Neural cell (in vitro differentiated cells): Measurements from ENCODE around the gene NR1H4. TPM values are rescaled to one million over a fixed set of nuclear protein-coding genes. Genes with fewer than 3 reads are reported as not detected.

Experiments
- H2AFZ ChIP-seq: fragments of 200-600, 300-800 bp; sonication (generic), shearing (Covaris generic); 2 replicates; pipeline ENCODE4 v1.6.0; 2014; ENCODE audit warnings: low read depth, mild to moderate bottlenecking, antibody characterized with exemption, low read length, moderate library complexity
- H3F3A ChIP-seq: fragments of 200-600 bp; shearing (Covaris generic); 2 replicates; pipeline ENCODE4 v1.6.1; 2016; ENCODE audit warnings: mild to moderate bottlenecking, moderate library complexity, mixed read lengths, antibody characterized with exemption, low read length; ENCODE audit not compliant: insufficient read depth, poor library complexity, severe bottlenecking
- H3K27ac ChIP-seq: fragments of 200-600, 300-800 bp; sonication (generic), shearing (Covaris generic); 2 replicates; pipeline ENCODE4 v1.5.1; 2014; ENCODE audit warnings: mild to moderate bottlenecking, low read length, moderate library complexity
- H3K27me3 ChIP-seq: fragments of 300-800, 200-600 bp; sonication (generic), shearing (Covaris generic); 2 replicates; pipeline ENCODE4 v1.6.0; 2014; ENCODE audit warnings: mild to moderate bottlenecking, low read depth, low read length, moderate library complexity; ENCODE audit not compliant: insufficient read depth
- H3K36me3 ChIP-seq: fragments of 300-800, 200-600 bp; sonication (generic), shearing (Covaris generic); 2 replicates; pipeline ENCODE4 v1.5.1; 2014; ENCODE audit warnings: mild to moderate bottlenecking, antibody characterized with exemption, low read length, moderate library complexity; ENCODE audit not compliant: insufficient read depth
- H3K4me2 ChIP-seq: fragments of 300-800, 200-600 bp; sonication (generic), shearing (Covaris generic); 2 replicates; pipeline ENCODE4 v1.6.0; 2014; ENCODE audit warnings: mild to moderate bottlenecking, low read length
- H3K4me3 ChIP-seq: fragments of 300-800, 200-600 bp; sonication (generic), shearing (Covaris generic); 2 replicates; pipeline ENCODE4 v1.5.1; 2014; ENCODE audit warnings: mild to moderate bottlenecking, low read length, moderate library complexity
- H3K79me2 ChIP-seq: fragments of 200-600 bp; shearing (Covaris generic); replicated peaks from 2 replicates; pipeline ENCODE4 v1.6.0; 2014; ENCODE audit warnings: mild to moderate bottlenecking, low read length, moderate library complexity; ENCODE audit not compliant: insufficient read depth
- H3K9ac ChIP-seq: fragments of 300-800, 200-600 bp; sonication (generic), shearing (Covaris generic); 2 replicates; pipeline ENCODE4 v1.6.1; 2016; ENCODE audit warnings: mild to moderate bottlenecking, low read length, mixed read lengths
- H3K9me2 ChIP-seq: fragments of 200-600 bp; shearing (Covaris generic); 2 replicates; pipeline ENCODE4 v1.6.1; 2016; ENCODE audit warnings: mild to moderate bottlenecking, low read length, mixed read lengths; ENCODE audit not compliant: insufficient read depth
- H3K9me3 ChIP-seq: fragments of 200-600, 300-800 bp; sonication (generic), shearing (Covaris generic); 2 replicates; pipeline ENCODE4 v1.6.1; 2016; ENCODE audit warnings: mild to moderate bottlenecking, mixed run types, low read length, moderate library complexity, mixed read lengths
- H4K20me1 ChIP-seq: fragments of 200-600 bp; shearing (Covaris generic); 2 replicates; pipeline ENCODE4 v1.6.1; 2016; ENCODE audit warnings: mild to moderate bottlenecking, mixed run types; ENCODE audit not compliant: insufficient read depth
- CTCF ChIP-seq: fragments of 450-650 bp; IDR thresholded peaks from 2 replicates; pipeline ENCODE4 v1.5.1; 2014; ENCODE audit warnings: antibody characterized with exemption, mild to moderate bottlenecking, moderate library complexity; ENCODE audit not compliant: poor library complexity, severe bottlenecking
- EP300 ChIP-seq: fragments of 450-650 bp; conservative IDR thresholded peaks from 2 replicates; pipeline ENCODE4 v1.6.1; 2014; ENCODE audit warnings: antibody characterized with exemption, mild to moderate bottlenecking, moderate library complexity; ENCODE audit not compliant: poor library complexity, severe bottlenecking
- EZH2 ChIP-seq: fragments of 200-600, 300-800 bp; shearing (Covaris generic), sonication (generic); IDR thresholded peaks from 2 replicates; pipeline ENCODE4 v1.6.1; 2014; ENCODE audit warnings: antibody characterized with exemption, low read length, borderline replicate concordance, mild to moderate bottlenecking; ENCODE audit not compliant: insufficient read depth, poor library complexity, severe bottlenecking
- MXI1 ChIP-seq: fragments of 450-650 bp; conservative IDR thresholded peaks from 2 replicates; pipeline ENCODE4 v1.6.1; 2014; ENCODE audit warnings: antibody characterized with exemption, mild to moderate bottlenecking; ENCODE audit not compliant: poor library complexity, severe bottlenecking
- POLR2AphosphoS5 ChIP-seq: IDR thresholded peaks from 2 replicates; pipeline ENCODE4 v1.6.1; 2012
- RAD21 ChIP-seq: fragments of 450-650 bp; conservative IDR thresholded peaks from 2 replicates; pipeline ENCODE4 v1.6.1; 2014; ENCODE audit warnings: antibody characterized with exemption, mild to moderate bottlenecking, moderate library complexity
- REST ChIP-seq: IDR thresholded peaks from 2 replicates; pipeline ENCODE4 v1.6.1; 2012; ENCODE audit warnings: borderline replicate concordance
- SMC3 ChIP-seq: fragments of 450-650 bp; conservative IDR thresholded peaks from 2 replicates; pipeline ENCODE4 v1.6.1; 2014; ENCODE audit warnings: antibody characterized with exemption, mild to moderate bottlenecking, moderate library complexity; ENCODE audit not compliant: poor library complexity
- TAF1 ChIP-seq: IDR thresholded peaks from 2 replicates; pipeline ENCODE4 v1.6.1; 2012; ENCODE audit warnings: low read depth
- polyA plus RNA-seq: library from polyadenylated mRNA; depleted of rRNA; stranded (reverse); fragments of >200 nt; gene quantifications from 2 replicates; pipeline ENCODE4 v1.2.3, GENCODE V29; 2014

Gene NR1H4
- polyA plus RNA-seq, 1 donor from 2014 or later: not detected

- Histone ChIP-seq H3F3A (no peaks in the 10 kb centered on the region), H3K9ac (no peak overlapping the region), H3K9me2 (no peaks in the 10 kb centered on the region), H3K27ac (no peak overlapping the region), H3K36me3 (no peaks in the 10 kb centered on the region), H3K79me2 (no peaks in the 10 kb centered on the region), H3K27me3 (no peaks in the 10 kb centered on the region), H4K20me1 (no peaks in the 10 kb centered on the region), H2AFZ (no peak overlapping the region), H3K4me2 (no peak overlapping the region), H3K9me3 (no peaks in the 10 kb centered on the region), H3K4me3 (no peak overlapping the region)
- no peak for TF ChIP-seq EP300
- no peak for TF ChIP-seq RAD21
- TF ChIP-seq EZH2: no peak
- no peak for TF ChIP-seq MXI1
- no peak for TF ChIP-seq POLR2AphosphoS5
- TF ChIP-seq SMC3: no peak
- no peak for TF ChIP-seq CTCF
- no peak for TF ChIP-seq REST
- no peak for TF ChIP-seq TAF1
These were observed 10.7 kb downstream of the NR1H4 start for GRCh38 chr12:100484183-100484886.

GRCh38 chr12:100484891-100485471, 11.3 kb downstream of the NR1H4 start:
- TF ChIP-seq REST (no peak), RAD21 (no peak), SMC3 (no peak), MXI1 (no peak), TAF1 (no peak)
- H3K9me3 ChIP-seq: no peaks in the 10 kb centered on the region
- no peaks in the 10 kb centered on the region for H4K20me1 ChIP-seq
- no peaks in the 10 kb centered on the region for H3K27me3 ChIP-seq
- H3K4me3 ChIP-seq: no peak overlapping the region
- H3K9me2 ChIP-seq: no peaks in the 10 kb centered on the region
- no peaks in the 10 kb centered on the region for H3K36me3 ChIP-seq
- no peaks in the 10 kb centered on the region for H3K79me2 ChIP-seq
- H3K27ac ChIP-seq: no peak overlapping the region
- no peak overlapping the region for H3K4me2 ChIP-seq
- no peak overlapping the region for H2AFZ ChIP-seq
- H3F3A ChIP-seq: no peaks in the 10 kb centered on the region
- H3K9ac ChIP-seq: no peak overlapping the region
